HepG2 (cell line): ENCODE data around the gene PDE4D. TPM values are rescaled to one million over a fixed set of nuclear protein-coding genes. Genes with fewer than 3 reads are reported as not detected.

Experiments
- ATAC-seq: fragments of 200-7000 bp; cut with Tn5 transposase; 3 replicates; pipeline ENCODE4 v1.9.1; 2020; ENCODE audit warnings: mild to moderate bottlenecking, moderate library complexity
- BruUV-seq: library from RNA; stranded (reverse); fragments of 400-500 nt; replicated peaks from 2 replicates; lab custom pipeline; 2021; lab: Mats Ljungman, UMichigan
- CTCF ChIA-PET: fragments of 300-600 bp; formaldehyde crosslinking; extraction: SDS; loops from one replicate; lab custom pipeline; 2021; ENCODE audit warnings: low total read pairs, inconsistent platforms, low intra/inter-chr PET ratio; lab: Yijun Ruan, JAX
- POLR2A ChIA-PET: fragments of 350-600 bp; sonication (Branson Sonifier 250); formaldehyde crosslinking; loops from one replicate; lab custom pipeline; 2020; ENCODE audit warnings: antibody characterized with exemption, inconsistent platforms; lab: Yijun Ruan, JAX
- DNase-seq: peaks from one replicate; pipeline ENCODE4 v3.0.0-alpha.2; 2015; ENCODE audit warnings: low spot score
- FAIRE-seq: peaks from 3 replicates; lab custom pipeline; 2011; peaks lifted over from hg19 to GRCh38; lab: Jason Lieb, UNC
- H2AFZ ChIP-seq: one replicate; pipeline ENCODE4 v1.6.1; 2011; ENCODE audit warnings: low read length, inconsistent platforms
- H3K27ac ChIP-seq: fragments of 300-600 bp; 3 replicates; pipeline ENCODE4 v1.8.0; 2011; ENCODE audit warnings: mixed run types, mild to moderate bottlenecking, mixed read lengths, low read length, inconsistent platforms; ENCODE audit not compliant: insufficient read depth; ENCODE audit errors: extremely low read length
- H3K27me3 ChIP-seq, 2 experiments: fragments of 200-600 bp in 1 of 2; 2 replicates in 1 of 2; 3 replicates in 1 of 2; pipeline versions ENCODE4 v1.6.0 to v1.8.0; 2011; ENCODE audit warnings: low read length in 2 of 2, mild to moderate bottlenecking in 2 of 2, moderate library complexity in 2 of 2, inconsistent platforms in 1 of 2; ENCODE audit not compliant: insufficient read depth in 2 of 2, control insufficient read depth in 1 of 2
- H3K36me3 ChIP-seq, 2 experiments: fragments of 200-600 bp in 1 of 2; replicated peaks in 1 of 2; 2 replicates in 1 of 2; 3 replicates in 1 of 2; pipeline versions ENCODE4 v1.5.1 to v1.8.0; 2011; ENCODE audit warnings: low read length in 2 of 2, inconsistent platforms in 1 of 2; ENCODE audit not compliant: insufficient read depth in 2 of 2, control insufficient read depth in 1 of 2
- H3K4me1 ChIP-seq: 2 replicates; pipeline ENCODE4 v1.5.1; 2012; ENCODE audit warnings: low read length, inconsistent platforms; ENCODE audit not compliant: insufficient read depth
- H3K4me2 ChIP-seq: 2 replicates; pipeline ENCODE4 v1.6.0; 2011; ENCODE audit warnings: low read depth, low read length, inconsistent platforms
- H3K4me3 ChIP-seq, 3 experiments: fragments of 200-600 bp in 1 of 3; sonication (generic), shearing (Covaris generic) in 1 of 3; replicated peaks in 1 of 3; 2 replicates each; pipeline ENCODE4 v1.5.1; 2011 to 2016; ENCODE audit warnings: low read length in 3 of 3, inconsistent platforms in 2 of 3, low read depth in 2 of 3, mild to moderate bottlenecking in 2 of 3, control low read depth in 1 of 3, mixed read lengths in 1 of 3; ENCODE audit not compliant: insufficient read depth in 1 of 3
- H3K79me2 ChIP-seq: one replicate; pipeline ENCODE4 v1.6.1; 2011; ENCODE audit warnings: low read length, inconsistent platforms; ENCODE audit not compliant: insufficient read depth
- H3K9ac ChIP-seq: 2 replicates; pipeline ENCODE4 v1.6.0; 2011; ENCODE audit warnings: mild to moderate bottlenecking, low read depth, low read length, inconsistent platforms; ENCODE audit not compliant: insufficient read depth
- H3K9me3 ChIP-seq: 2 replicates; pipeline ENCODE4 v1.5.1; 2012; ENCODE audit warnings: mild to moderate bottlenecking, low read length
- H4K20me1 ChIP-seq: 2 replicates; pipeline ENCODE4 v1.6.0; 2011; ENCODE audit warnings: inconsistent platforms, mild to moderate bottlenecking, low read length, moderate library complexity; ENCODE audit not compliant: insufficient read depth
- CBFB ChIP-seq: sonication (generic); formaldehyde crosslinking; IDR thresholded peaks from 2 replicates; pipeline ENCODE4 v1.4.0; 2020; ENCODE audit warnings: missing genetic modification reagents
- FOSL2 ChIP-seq: sonication (generic); formaldehyde crosslinking; IDR thresholded peaks from 2 replicates; pipeline ENCODE4 v1.4.0; 2020; ENCODE audit warnings: missing genetic modification reagents
- GABPA ChIP-seq, 2 experiments: IDR thresholded peaks; 2 replicates each; pipeline ENCODE4 v1.6.1; 2011 to 2016; ENCODE audit warnings: low read depth in 2 of 2, low read length in 1 of 2, missing biosample characterization in 1 of 2, missing genetic modification characterization in 1 of 2
- MEIS2 ChIP-seq: sonication (generic); formaldehyde crosslinking; IDR thresholded peaks from 2 replicates; pipeline ENCODE4 v1.9.0; 2021; ENCODE audit warnings: mild to moderate bottlenecking, missing genetic modification reagents
- NFE2L2 ChIP-seq: fragments of 150-350 bp; IDR thresholded peaks from 2 replicates; pipeline ENCODE4 v1.6.1; 2014; ENCODE audit warnings: low read length
- NR0B2 ChIP-seq: sonication (generic); formaldehyde crosslinking; IDR thresholded peaks from 2 replicates; pipeline ENCODE4 v1.4.0; 2020; ENCODE audit warnings: mild to moderate bottlenecking, missing genetic modification reagents
- PCBP1 ChIP-seq: fragments of 200-400 bp; formaldehyde crosslinking; IDR thresholded peaks from 2 replicates; pipeline ENCODE4 v1.6.1; 2017; ENCODE audit warnings: mild to moderate bottlenecking, low read depth, low read length, borderline replicate concordance
- TGIF2 ChIP-seq: IDR thresholded peaks from 2 replicates; pipeline ENCODE4 v1.6.1; 2016; ENCODE audit warnings: control low read depth, missing compliant biosample characterization
- ZNF776 ChIP-seq: sonication (generic); formaldehyde crosslinking; IDR thresholded peaks from 2 replicates; pipeline ENCODE4 v1.4.0; 2020; ENCODE audit warnings: mild to moderate bottlenecking, missing genetic modification reagents
- ZNF792 ChIP-seq: IDR thresholded peaks from 2 replicates; pipeline ENCODE4 v1.6.1; 2016
- WGBS: methylation state at CpG from one replicate; pipeline ENCODE4 v1.1.6; 2017; ENCODE audit warnings: low lambda C conversion rate; 5-methylcytosine and 5-hydroxymethylcytosine counted together
- in situ Hi-C: cut with HindIII; loops from 2 replicates; pipeline ENCODE4 v1.10.0; 2017; ENCODE audit warnings: low pct_unique_long_range_greater_than_20kb; ENCODE audit not compliant: extremely low pct_ligation_motif_present
- intact Hi-C: fragments of 100-400 bp; cut with micrococcal nuclease; formaldehyde crosslinking; loops from one replicate; pipeline ENCODE4 v1.10.0; 2022; ENCODE audit not compliant: unreplicated experiment
- polyA plus RNA-seq, 8 experiments: library from polyadenylated mRNA; depleted of rRNA in 3 of 8; stranded (reverse) in 7 of 8; unstranded in 1 of 8; fragments of >200 nt; fragmentation: Illumina TruSeq in 4 of 8; extraction: Trizol in 4 of 8; gene quantifications; 2 replicates each; pipeline versions ENCODE4 v1.2.1 to v1.2.3, GENCODE V29; 2011 to 2016; ENCODE audit warnings: low read depth in 4 of 8, missing spikeins in 1 of 8, mixed read lengths in 1 of 8; ENCODE audit not compliant: insufficient read depth in 1 of 8
- total RNA-seq, 5 experiments: library from RNA; depleted of rRNA; stranded (reverse); fragments of >200 nt; fragmentation: Illumina TruSeq; extraction: Trizol; gene quantifications; 2 replicates each; pipeline ENCODE4 v1.2.3, GENCODE V29; 2016; ENCODE audit warnings: low read depth in 1 of 5

Gene PDE4D
- total and polyA plus RNA-seq, 2 of the 13 experiments (the other 11 are each of a cell fraction or from before 2014, with no cell fraction given): 7.0 to 12.2 TPM

- in situ Hi-C loops: no loop called here
- BruUV-seq: no TSS peak
- 69% methylated on average over 2 of the region's 2 CpGs for WGBS
- TF ChIP-seq MEIS2 (no peak), FOSL2 (CRISPR knock-in tag) (peak; percentile 42; the same call in 1 of the 2 replicates)
- TF ChIP-seq, all 625 proteins: peak for 1
- no peak overlapping the region for H3K9ac ChIP-seq
- no peaks in the 10 kb centered on the region for H3K79me2 ChIP-seq
- no peaks in the 10 kb centered on the region for H3K36me3 ChIP-seq
- peaks cover 27% of the 10 kb centered on the region for H3K4me1 ChIP-seq
- no peak overlapping the region for H2AFZ ChIP-seq
- no peaks in the 10 kb centered on the region for H3K9me3 ChIP-seq
- FAIRE-seq (no peak), ATAC-seq (no peak), DNase-seq (no peak)
- intact Hi-C loops: no loop called here
- no peak overlapping the region for H3K27ac ChIP-seq
- H3K4me3 ChIP-seq: no peak overlapping the region
- H4K20me1 ChIP-seq: no peaks in the 10 kb centered on the region
- ChIA-PET CTCF (no interaction called here), POLR2A (no interaction called here)
- H3K4me2 ChIP-seq: no peak overlapping the region
- no peaks in the 10 kb centered on the region for H3K27me3 ChIP-seq
Measured at GRCh38 chr5:59760785-59761348, 132.7 kb downstream of the PDE4D start.

- no TSS peak for BruUV-seq
- in situ Hi-C loops: no loop called here
Measured at GRCh38 chr5:59759600-59760351, 133.8 kb downstream of the PDE4D start.

More at GRCh38 chr5:59759600-59760351, 133.8 kb downstream of the PDE4D start:
- ChIA-PET CTCF (no interaction called here), POLR2A (no interaction called here)
- Histone ChIP-seq H3K27me3 (no peaks in the 10 kb centered on the region), H3K4me3 (no peak overlapping the region), H3K79me2 (no peaks in the 10 kb centered on the region), H3K27ac (no peak overlapping the region), H3K4me1 (peaks cover 38% of the 10 kb centered on the region), H3K9me3 (no peaks in the 10 kb centered on the region), H3K4me2 (no peak overlapping the region), H3K36me3 (no peaks in the 10 kb centered on the region), H4K20me1 (no peaks in the 10 kb centered on the region), H2AFZ (no peak overlapping the region), H3K9ac (no peak overlapping the region)
- intact Hi-C loops: no loop called here
- DNase-seq (no peak), ATAC-seq (no peak), FAIRE-seq (no peak)
- TF ChIP-seq CBFB (CRISPR knock-in tag) (no peak), PCBP1 (no peak), NFE2L2 (0 out of 2 replicates have a peak, but pooled peaks have one; percentile 29), TGIF2 (CRISPR knock-in tag) (no peak), NR0B2 (CRISPR knock-in tag) (no peak), GABPA (IDR thresholded peaks at IDR 0.05; ENCODE audit: low read depth, low read length) (no peak), GABPA (CRISPR knock-in tag; IDR thresholded peaks at IDR 0.05; ENCODE audit: low read depth) (peak; percentile 34; the same call in 1 of the 2 replicates), ZNF792 (CRISPR knock-in tag) (no peak), ZNF776 (no peak)
- WGBS: 97% methylated on average over 4 of the region's 4 CpGs
